ENCODE measurements around the gene PROKR1.
"Not testable (repeated sequence)": the region's sequence is repeated elsewhere in the genome, so short reads cannot be mapped to it uniquely, and the experiment has no call there.

PROKR1 gene

GRCh38 chr2:68643011-68643873 is at the start of gene PROKR1:
Gene PROKR1 (plus strand): TSS chr2:68643579. CDS start chr2:68645822, 2,243 bp downstream.
- DNase-seq (ENCODE audit: low read depth): no peak

- no peak for DNase-seq (ENCODE audit: low read depth)
Measured at GRCh38 chr2:68594041-68594440, 49.3 kb upstream of the PROKR1 start.

GRCh38 chr2:68594674-68595492 is 48.5 kb upstream of the PROKR1 start:
- DNase-seq (ENCODE audit: low read depth): peak; percentile 22

GRCh38 chr2:68595493-68595785 is 47.9 kb upstream of the PROKR1 start:
- DNase-seq (ENCODE audit: low read depth): not testable (repeated sequence)

GRCh38 chr2:68600495-68600894 is 42.9 kb upstream of the PROKR1 start:
- DNase-seq (ENCODE audit: low read depth): not testable (repeated sequence)

GRCh38 chr2:68603059-68603458 is 40.3 kb upstream of the PROKR1 start:
- no peak for DNase-seq (ENCODE audit: low read depth)

- DNase-seq (ENCODE audit: low read depth): no peak
Measured at GRCh38 chr2:68604077-68604476, 39.3 kb upstream of the PROKR1 start.

GRCh38 chr2:68605939-68606338 is 37.4 kb upstream of the PROKR1 start:
- DNase-seq (ENCODE audit: low read depth): no peak

- DNase-seq (ENCODE audit: low read depth): no peak
Measured at GRCh38 chr2:68606759-68607158, 36.6 kb upstream of the PROKR1 start.

GRCh38 chr2:68607837-68608236 is 35.5 kb upstream of the PROKR1 start:
- DNase-seq (ENCODE audit: low read depth): no peak

- no peak for DNase-seq (ENCODE audit: low read depth)
Measured at GRCh38 chr2:68612765-68613519, 30.4 kb upstream of the PROKR1 start.

- DNase-seq (ENCODE audit: low read depth): no peak
Measured at GRCh38 chr2:68620772-68621171, 22.6 kb upstream of the PROKR1 start.

- DNase-seq (ENCODE audit: low read depth): no peak
Measured at GRCh38 chr2:68623820-68624219, 19.6 kb upstream of the PROKR1 start.

- DNase-seq (ENCODE audit: low read depth): no peak
Measured at GRCh38 chr2:68627615-68628014, 15.8 kb upstream of the PROKR1 start.

- DNase-seq (ENCODE audit: low read depth): no peak
Measured at GRCh38 chr2:68632021-68632420, 11.4 kb upstream of the PROKR1 start.

- DNase-seq (ENCODE audit: low read depth): no peak
Measured at GRCh38 chr2:68637047-68637446, 6.3 kb upstream of the PROKR1 start.

GRCh38 chr2:68643874-68644485 is 601 bp downstream of the PROKR1 start:
- no peak for DNase-seq (ENCODE audit: low read depth)

- no peak for DNase-seq (ENCODE audit: low read depth)
Measured at GRCh38 chr2:68645523-68645922, 2.1 kb downstream of the PROKR1 start.

- no peak for DNase-seq (ENCODE audit: low read depth)
Measured at GRCh38 chr2:68646303-68646702, 2.9 kb downstream of the PROKR1 start.

GRCh38 chr2:68650645-68651044 is 7.3 kb downstream of the PROKR1 start:
- no peak for DNase-seq (ENCODE audit: low read depth)

GRCh38 chr2:68653034-68653433 is 9.7 kb downstream of the PROKR1 start:
- no peak for DNase-seq (ENCODE audit: low read depth)

- peak; percentile 43 for DNase-seq (ENCODE audit: low read depth)
Measured at GRCh38 chr2:68653538-68653982, 10.2 kb downstream of the PROKR1 start.
